ENCODE results near the gene ADRA2C. TPM values are rescaled to one million over a fixed set of nuclear protein-coding genes. Genes with fewer than 3 reads are reported as not detected.
A peak's percentile ranks its signal among the peaks of the same experiment; 100 is the strongest.

Gene ADRA2C
- total and polyA plus RNA-seq, 4 donors = 9.6 to 72.2 (median 42.7) TPM

GRCh38 chr4:3729882-3730226 lies 36.3 kb upstream of the ADRA2C start:
- intact Hi-C loops (cut with DNase I) = loop anchor here in 1 of 2 donors (5.0 kb wide), 1 partner anchor 73 kb away; no protein-coding TSS in a partner anchor
- 57 to 58% methylated on average over 5 of the region's 5 CpGs for WGBS, 2 donors
- Histone ChIP-seq H3K4me3 (ENCODE audit: low read length in 2 of 2) (no peak overlapping the region), H3K4me1 (ENCODE audit: control insufficient read depth in 1 of 2, insufficient read depth in 2 of 2, low read length in 2 of 2) (no peaks in the 10 kb centered on the region), H3K36me3 (ENCODE audit: control insufficient read depth in 1 of 2, insufficient read depth in 2 of 2, low read length in 1 of 2) (no peaks in the 10 kb centered on the region), H3K27ac (ENCODE audit: low read depth in 1 of 2, low read length in 2 of 2) (peak overlapping the region; percentile 9 to 22), H3K9me3 (ENCODE audit: control insufficient read depth, low read length) (no peaks in the 10 kb centered on the region), H3K27me3 (ENCODE audit: control insufficient read depth in 1 of 2, insufficient read depth in 2 of 2, low read length in 1 of 2) (no peaks in the 10 kb centered on the region)
- DNase-seq (no peak), ATAC-seq (ENCODE audit: low FRiP score) (no peak)

GRCh38 chr4:3730422-3731190 lies 35.6 kb upstream of the ADRA2C start:
- 86 to 89% methylated on average over 15 to 17 of the region's 17 CpGs for WGBS, 2 donors
- no peak for ATAC-seq (ENCODE audit: low FRiP score)

GRCh38 chr4:3732076-3733028 lies 33.8 kb upstream of the ADRA2C start:
- no peak overlapping the region for H3K27ac ChIP-seq (ENCODE audit: low read depth in 1 of 2, low read length in 2 of 2)
- WGBS, 2 donors = 92 to 93% methylated on average over 31 of the region's 31 CpGs
- ATAC-seq (ENCODE audit: low FRiP score) = no peak
- H3K27me3 ChIP-seq (ENCODE audit: control insufficient read depth in 1 of 2, insufficient read depth in 2 of 2, low read length in 1 of 2) = no peaks in the 10 kb centered on the region
- no peak for DNase-seq
- H3K36me3 ChIP-seq (ENCODE audit: control insufficient read depth in 1 of 2, insufficient read depth in 2 of 2, low read length in 1 of 2) = no peaks in the 10 kb centered on the region
- intact Hi-C loops (cut with DNase I) = no loop called here
- no peaks in the 10 kb centered on the region for H3K4me1 ChIP-seq (ENCODE audit: control insufficient read depth in 1 of 2, insufficient read depth in 2 of 2, low read length in 2 of 2)
- H3K9me3 ChIP-seq (ENCODE audit: control insufficient read depth, low read length) = no peaks in the 10 kb centered on the region
- H3K4me3 ChIP-seq (ENCODE audit: low read length in 2 of 2) = no peak overlapping the region

More at GRCh38 chr4:3730422-3731190, 35.6 kb upstream of the ADRA2C start:
- no peaks in the 10 kb centered on the region for H3K4me1 ChIP-seq (ENCODE audit: control insufficient read depth in 1 of 2, insufficient read depth in 2 of 2, low read length in 2 of 2)
- H3K27ac ChIP-seq (ENCODE audit: low read depth in 1 of 2, low read length in 2 of 2) = no peak overlapping the region
- intact Hi-C loops (cut with DNase I) = no loop called here
- no peak overlapping the region for H3K4me3 ChIP-seq (ENCODE audit: low read length in 2 of 2)
- no peak for DNase-seq
- no peaks in the 10 kb centered on the region for H3K9me3 ChIP-seq (ENCODE audit: control insufficient read depth, low read length)
- no peaks in the 10 kb centered on the region for H3K36me3 ChIP-seq (ENCODE audit: control insufficient read depth in 1 of 2, insufficient read depth in 2 of 2, low read length in 1 of 2)
- H3K27me3 ChIP-seq (ENCODE audit: control insufficient read depth in 1 of 2, insufficient read depth in 2 of 2, low read length in 1 of 2) = no peaks in the 10 kb centered on the region

GRCh38 chr4:3733195-3733594 lies 33.0 kb upstream of the ADRA2C start:
- no peak overlapping the region for H3K27ac ChIP-seq (ENCODE audit: low read depth in 1 of 2, low read length in 2 of 2)
- intact Hi-C loops (cut with DNase I) = no loop called here
- ATAC-seq (ENCODE audit: low FRiP score) (no peak), DNase-seq (no peak)
- no peaks in the 10 kb centered on the region for H3K27me3 ChIP-seq (ENCODE audit: control insufficient read depth in 1 of 2, insufficient read depth in 2 of 2, low read length in 1 of 2)
- no peaks in the 10 kb centered on the region for H3K4me1 ChIP-seq (ENCODE audit: control insufficient read depth in 1 of 2, insufficient read depth in 2 of 2, low read length in 2 of 2)
- no peaks in the 10 kb centered on the region for H3K36me3 ChIP-seq (ENCODE audit: control insufficient read depth in 1 of 2, insufficient read depth in 2 of 2, low read length in 1 of 2)
- 82 to 85% methylated on average over 9 of the region's 9 CpGs for WGBS, 2 donors
- H3K4me3 ChIP-seq (ENCODE audit: low read length in 2 of 2) = no peak overlapping the region
- no peaks in the 10 kb centered on the region for H3K9me3 ChIP-seq (ENCODE audit: control insufficient read depth, low read length)

GRCh38 chr4:3735196-3735595 lies 31.0 kb upstream of the ADRA2C start:
- WGBS, 2 donors = 97 to 98% methylated on average over 12 to 14 of the region's 14 CpGs
- intact Hi-C loops (cut with DNase I) = no loop called here
- H3K27me3 ChIP-seq (ENCODE audit: control insufficient read depth in 1 of 2, insufficient read depth in 2 of 2, low read length in 1 of 2) = no peaks in the 10 kb centered on the region

GRCh38 chr4:3736290-3736689 lies 29.9 kb upstream of the ADRA2C start:
- ATAC-seq (ENCODE audit: low FRiP score) (no peak), DNase-seq (no peak)
- intact Hi-C loops (cut with DNase I) = no loop called here
- Histone ChIP-seq H3K9me3 (ENCODE audit: control insufficient read depth, low read length) (no peaks in the 10 kb centered on the region), H3K4me3 (ENCODE audit: low read length in 2 of 2) (no peak overlapping the region), H3K27ac (ENCODE audit: low read depth in 1 of 2, low read length in 2 of 2) (no peak overlapping the region), H3K4me1 (ENCODE audit: control insufficient read depth in 1 of 2, insufficient read depth in 2 of 2, low read length in 2 of 2) (no peaks in the 10 kb centered on the region), H3K27me3 (ENCODE audit: control insufficient read depth in 1 of 2, insufficient read depth in 2 of 2, low read length in 1 of 2) (no peaks in the 10 kb centered on the region), H3K36me3 (ENCODE audit: control insufficient read depth in 1 of 2, insufficient read depth in 2 of 2, low read length in 1 of 2) (no peaks in the 10 kb centered on the region)
- 74 to 86% methylated on average over 5 of the region's 5 CpGs for WGBS, 2 donors

More at GRCh38 chr4:3735196-3735595, 31.0 kb upstream of the ADRA2C start:
- Histone ChIP-seq H3K4me3 (ENCODE audit: low read length in 2 of 2) (no peak overlapping the region), H3K9me3 (ENCODE audit: control insufficient read depth, low read length) (no peaks in the 10 kb centered on the region), H3K36me3 (ENCODE audit: control insufficient read depth in 1 of 2, insufficient read depth in 2 of 2, low read length in 1 of 2) (no peaks in the 10 kb centered on the region), H3K27ac (ENCODE audit: low read depth in 1 of 2, low read length in 2 of 2) (no peak overlapping the region), H3K4me1 (ENCODE audit: control insufficient read depth in 1 of 2, insufficient read depth in 2 of 2, low read length in 2 of 2) (no peaks in the 10 kb centered on the region)
- ATAC-seq (ENCODE audit: low FRiP score) = no peak
- DNase-seq = no peak

GRCh38 chr4:3736806-3737205 lies 29.4 kb upstream of the ADRA2C start:
- H3K4me3 ChIP-seq (ENCODE audit: low read length in 2 of 2) = no peak overlapping the region
- no peak for DNase-seq
- no peaks in the 10 kb centered on the region for H3K4me1 ChIP-seq (ENCODE audit: control insufficient read depth in 1 of 2, insufficient read depth in 2 of 2, low read length in 2 of 2)
- no peaks in the 10 kb centered on the region for H3K9me3 ChIP-seq (ENCODE audit: control insufficient read depth, low read length)
- no peaks in the 10 kb centered on the region for H3K36me3 ChIP-seq (ENCODE audit: control insufficient read depth in 1 of 2, insufficient read depth in 2 of 2, low read length in 1 of 2)
- no peak for ATAC-seq (ENCODE audit: low FRiP score)
- intact Hi-C loops (cut with DNase I) = no loop called here
- WGBS, 2 donors = 70 to 75% methylated on average over 6 of the region's 6 CpGs
- no peaks in the 10 kb centered on the region for H3K27me3 ChIP-seq (ENCODE audit: control insufficient read depth in 1 of 2, insufficient read depth in 2 of 2, low read length in 1 of 2)
- no peak overlapping the region for H3K27ac ChIP-seq (ENCODE audit: low read depth in 1 of 2, low read length in 2 of 2)

GRCh38 chr4:3739577-3739976 lies 26.6 kb upstream of the ADRA2C start:
- 97 to 99% methylated on average over 11 to 13 of the region's 13 CpGs for WGBS, 2 donors
- DNase-seq (no peak), ATAC-seq (ENCODE audit: low FRiP score) (no peak)
- Histone ChIP-seq H3K36me3 (ENCODE audit: control insufficient read depth in 1 of 2, insufficient read depth in 2 of 2, low read length in 1 of 2) (no peaks in the 10 kb centered on the region), H3K27ac (ENCODE audit: low read depth in 1 of 2, low read length in 2 of 2) (no peak overlapping the region), H3K9me3 (ENCODE audit: control insufficient read depth, low read length) (no peaks in the 10 kb centered on the region), H3K4me3 (ENCODE audit: low read length in 2 of 2) (no peak overlapping the region), H3K27me3 (ENCODE audit: control insufficient read depth in 1 of 2, insufficient read depth in 2 of 2, low read length in 1 of 2) (no peaks in the 10 kb centered on the region), H3K4me1 (ENCODE audit: control insufficient read depth in 1 of 2, insufficient read depth in 2 of 2, low read length in 2 of 2) (no peaks in the 10 kb centered on the region)
- intact Hi-C loops (cut with DNase I) = no loop called here
